Parathyroid adenoma (tissue), 2 donors: Measurements from ENCODE around the gene C14orf39.

Source experiments
- H2AFZ ChIP-seq: fragments of 300-600 bp; sonication (generic); one replicate; pipeline ENCODE4 v1.7.0; 2017; ENCODE audit warnings: antibody characterized with exemption, mild to moderate bottlenecking
- H3K27ac ChIP-seq: fragments of 300-600 bp; sonication (generic); one replicate; pipeline ENCODE4 v1.7.0; 2017
- H3K27me3 ChIP-seq: fragments of 300-600 bp; sonication (generic); one replicate; pipeline ENCODE4 v1.7.0; 2017; ENCODE audit warnings: low read length; ENCODE audit not compliant: control insufficient read depth, insufficient read depth
- H3K36me3 ChIP-seq: fragments of 300-600 bp; sonication (generic); one replicate; pipeline ENCODE4 v1.7.0; 2017; ENCODE audit warnings: low read length; ENCODE audit not compliant: control insufficient read depth, insufficient read depth
- H3K4me1 ChIP-seq: fragments of 300-600 bp; sonication (generic); one replicate; pipeline ENCODE4 v1.7.0; 2017; ENCODE audit warnings: control low read depth
- H3K4me2 ChIP-seq: fragments of 300-600 bp; sonication (generic); one replicate; pipeline ENCODE4 v1.7.0; 2017; ENCODE audit warnings: low read length
- H3K4me3 ChIP-seq: fragments of 300-600 bp; sonication (generic); one replicate; pipeline ENCODE4 v1.7.0; 2017; ENCODE audit warnings: low read depth, low read length
- H3K79me2 ChIP-seq: fragments of 300-600 bp; sonication (generic); one replicate; pipeline ENCODE4 v1.7.0; 2017; ENCODE audit warnings: control low read depth
- H3K9ac ChIP-seq: fragments of 300-600 bp; sonication (generic); one replicate; pipeline ENCODE4 v1.7.0; 2017; ENCODE audit warnings: mild to moderate bottlenecking
- H3K9me3 ChIP-seq: fragments of 300-600 bp; sonication (generic); one replicate; pipeline ENCODE4 v1.7.0; 2017; ENCODE audit warnings: low read length; ENCODE audit not compliant: control insufficient read depth
- CTCF ChIP-seq: fragments of 300-600 bp; sonication (generic); IDR thresholded peaks from one replicate; pipeline ENCODE4 v1.7.0; 2017; ENCODE audit warnings: antibody characterized with exemption, mild to moderate bottlenecking
- donor health status: primary hyperparathyroidism.

C14orf39 gene

GRCh38 chr14:60506985-60507829 is 21.3 kb upstream of the C14orf39 start:
- Histone ChIP-seq H3K4me3 (no peak overlapping the region), H3K4me1 (no peaks in the 10 kb centered on the region), H3K9me3 (no peaks in the 10 kb centered on the region), H2AFZ (peak overlapping the region; percentile 11), H3K4me2 (peak overlapping the region; percentile 11), H3K9ac (no peak overlapping the region), H3K27me3 (peaks cover 20% of the 10 kb centered on the region), H3K27ac (no peak overlapping the region), H3K79me2 (no peaks in the 10 kb centered on the region), H3K36me3 (no peaks in the 10 kb centered on the region)
- TF ChIP-seq CTCF: no peak

GRCh38 chr14:60506462-60506984 is 20.7 kb upstream of the C14orf39 start:
- H3K27me3 ChIP-seq: peaks cover 20% of the 10 kb centered on the region

GRCh38 chr14:60506010-60506409 is 20.1 kb upstream of the C14orf39 start:
- no peaks in the 10 kb centered on the region for H3K9me3 ChIP-seq
- no peak overlapping the region for H3K4me2 ChIP-seq
- H3K27me3 ChIP-seq: peaks cover 20% of the 10 kb centered on the region
- no peak overlapping the region for H3K4me3 ChIP-seq
- no peak overlapping the region for H2AFZ ChIP-seq
- no peak overlapping the region for H3K27ac ChIP-seq
- no peaks in the 10 kb centered on the region for H3K36me3 ChIP-seq
- H3K79me2 ChIP-seq: no peaks in the 10 kb centered on the region
- H3K9ac ChIP-seq: no peak overlapping the region
- TF ChIP-seq CTCF: no peak
- no peaks in the 10 kb centered on the region for H3K4me1 ChIP-seq

More at GRCh38 chr14:60506462-60506984, 20.7 kb upstream of the C14orf39 start:
- Histone ChIP-seq H3K4me1 (no peaks in the 10 kb centered on the region), H3K79me2 (no peaks in the 10 kb centered on the region), H3K4me3 (no peak overlapping the region), H3K27ac (no peak overlapping the region), H3K4me2 (no peak overlapping the region), H3K36me3 (no peaks in the 10 kb centered on the region), H3K9ac (no peak overlapping the region), H2AFZ (no peak overlapping the region), H3K9me3 (no peaks in the 10 kb centered on the region)
- TF ChIP-seq CTCF: no peak

- Histone ChIP-seq H3K4me1 (no peaks in the 10 kb centered on the region), H3K4me3 (no peak overlapping the region), H2AFZ (no peak overlapping the region), H3K4me2 (no peak overlapping the region), H3K79me2 (no peaks in the 10 kb centered on the region), H3K36me3 (no peaks in the 10 kb centered on the region), H3K9me3 (no peaks in the 10 kb centered on the region), H3K9ac (no peak overlapping the region), H3K27ac (no peak overlapping the region), H3K27me3 (peaks cover 15% of the 10 kb centered on the region)
- TF ChIP-seq CTCF: no peak
These were observed 19.6 kb upstream of the C14orf39 start for GRCh38 chr14:60505448-60505847.
